Measurements from ENCODE around the gene SPRED2. TPM values are rescaled to one million over a fixed set of nuclear protein-coding genes. Genes with fewer than 3 reads are reported as not detected.

Gene SPRED2
- polyA plus RNA-seq, 1 donor: 27.9 TPM

- no peak for DNase-seq (ENCODE audit: low read depth)
Observed at GRCh38 chr2:65386989-65387388, 45.4 kb downstream of the SPRED2 start.

- no peak for DNase-seq (ENCODE audit: low read depth)
Observed at GRCh38 chr2:65386344-65386743, 46.1 kb downstream of the SPRED2 start.

GRCh38 chr2:65383541-65384488, 48.6 kb downstream of the SPRED2 start:
- DNase-seq (ENCODE audit: low read depth): no peak

- no peak for DNase-seq (ENCODE audit: low read depth)
Observed at GRCh38 chr2:65382776-65383357, 49.5 kb downstream of the SPRED2 start.

- no peak for DNase-seq (ENCODE audit: low read depth)
Observed at GRCh38 chr2:65382323-65382722, 50.1 kb downstream of the SPRED2 start.

- no peak for DNase-seq (ENCODE audit: low read depth)
Observed at GRCh38 chr2:65381607-65382051, 50.8 kb downstream of the SPRED2 start.

- no peak for DNase-seq (ENCODE audit: low read depth)
Observed at GRCh38 chr2:65380255-65380654, 52.1 kb downstream of the SPRED2 start.

GRCh38 chr2:65379721-65380171, 52.7 kb downstream of the SPRED2 start:
- DNase-seq (ENCODE audit: low read depth): no peak

GRCh38 chr2:65379223-65379622, 53.2 kb downstream of the SPRED2 start:
- no peak for DNase-seq (ENCODE audit: low read depth)

GRCh38 chr2:65378290-65378689, 54.1 kb downstream of the SPRED2 start:
- DNase-seq (ENCODE audit: low read depth): no peak

GRCh38 chr2:65377556-65378192, 54.7 kb downstream of the SPRED2 start:
- DNase-seq (ENCODE audit: low read depth): no peak

- no peak for DNase-seq (ENCODE audit: low read depth)
Observed at GRCh38 chr2:65375723-65376122, 56.7 kb downstream of the SPRED2 start.

- DNase-seq (ENCODE audit: low read depth): no peak
Observed at GRCh38 chr2:65374999-65375398, 57.4 kb downstream of the SPRED2 start.

- DNase-seq (ENCODE audit: low read depth): no peak
Observed at GRCh38 chr2:65374575-65374974, 57.8 kb downstream of the SPRED2 start.

- no peak for DNase-seq (ENCODE audit: low read depth)
Observed at GRCh38 chr2:65373365-65373918, 59.0 kb downstream of the SPRED2 start.

GRCh38 chr2:65372619-65373018, 59.8 kb downstream of the SPRED2 start:
- no peak for DNase-seq (ENCODE audit: low read depth)

- peak; percentile 57 for DNase-seq (ENCODE audit: low read depth)
Observed at GRCh38 chr2:65371074-65371434, 61.3 kb downstream of the SPRED2 start.

- peak; percentile 73 for DNase-seq (ENCODE audit: low read depth)
Observed at GRCh38 chr2:65370387-65371073, 61.9 kb downstream of the SPRED2 start.

- no peak for DNase-seq (ENCODE audit: low read depth)
Observed at GRCh38 chr2:65369980-65370379, 62.4 kb downstream of the SPRED2 start.

GRCh38 chr2:65369574-65369973, 62.8 kb downstream of the SPRED2 start:
- DNase-seq (ENCODE audit: low read depth): no peak

GRCh38 chr2:65368468-65368867, 63.9 kb downstream of the SPRED2 start:
- no peak for DNase-seq (ENCODE audit: low read depth)

GRCh38 chr2:65367524-65367923, 64.9 kb downstream of the SPRED2 start:
- DNase-seq (ENCODE audit: low read depth): no peak

Measured in forelimb muscle (tissue), 1 donor.